NCI-H1105 (cell line): ENCODE measurements around the gene TFPT.

Experiments
- DNase-seq: peaks from one replicate; lab custom pipeline; 2025; lab: John Stamatoyannopoulos, UW

TFPT gene

DNA sequence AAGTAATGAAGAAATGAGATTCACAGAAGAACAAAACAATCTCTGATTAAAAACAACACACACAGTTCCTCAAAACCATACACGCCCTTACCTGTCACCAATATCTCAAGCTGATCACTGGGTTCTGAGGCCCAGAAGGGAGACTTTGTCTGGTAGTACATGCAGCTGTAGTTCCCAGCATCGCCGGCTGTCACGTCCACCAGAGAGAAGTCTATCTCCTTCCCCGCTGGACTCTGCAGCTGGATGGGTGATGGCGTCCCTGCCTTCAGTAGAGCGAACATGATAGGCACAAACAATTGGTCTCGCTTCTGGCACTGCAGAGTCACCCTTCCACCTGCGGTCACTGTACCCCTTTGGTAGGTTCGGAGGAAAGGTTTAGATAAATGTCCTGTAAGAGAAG, 41.6 kb downstream of the TFPT start:
- no peak for DNase-seq

DNA sequence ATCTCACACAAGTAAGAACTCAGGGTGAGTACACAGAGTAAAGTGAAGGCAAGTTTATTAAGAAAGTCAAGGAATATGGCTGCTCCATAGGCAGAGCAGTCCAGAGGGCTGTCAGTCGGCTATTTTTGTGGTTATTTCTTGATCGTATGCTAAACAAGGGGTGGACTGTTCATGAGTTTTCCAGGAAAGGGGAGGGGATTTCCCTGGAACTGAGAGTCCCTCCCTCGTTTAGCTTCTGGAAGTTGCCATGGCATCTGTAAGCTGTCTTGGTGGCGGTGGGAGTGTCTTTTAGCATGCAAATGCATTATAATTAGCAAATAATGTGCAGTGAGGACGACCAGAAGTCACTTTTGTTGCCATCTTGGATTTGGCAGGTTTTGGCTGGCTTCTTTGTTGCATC, 46.0 kb downstream of the TFPT start:
- no peak for DNase-seq

DNA sequence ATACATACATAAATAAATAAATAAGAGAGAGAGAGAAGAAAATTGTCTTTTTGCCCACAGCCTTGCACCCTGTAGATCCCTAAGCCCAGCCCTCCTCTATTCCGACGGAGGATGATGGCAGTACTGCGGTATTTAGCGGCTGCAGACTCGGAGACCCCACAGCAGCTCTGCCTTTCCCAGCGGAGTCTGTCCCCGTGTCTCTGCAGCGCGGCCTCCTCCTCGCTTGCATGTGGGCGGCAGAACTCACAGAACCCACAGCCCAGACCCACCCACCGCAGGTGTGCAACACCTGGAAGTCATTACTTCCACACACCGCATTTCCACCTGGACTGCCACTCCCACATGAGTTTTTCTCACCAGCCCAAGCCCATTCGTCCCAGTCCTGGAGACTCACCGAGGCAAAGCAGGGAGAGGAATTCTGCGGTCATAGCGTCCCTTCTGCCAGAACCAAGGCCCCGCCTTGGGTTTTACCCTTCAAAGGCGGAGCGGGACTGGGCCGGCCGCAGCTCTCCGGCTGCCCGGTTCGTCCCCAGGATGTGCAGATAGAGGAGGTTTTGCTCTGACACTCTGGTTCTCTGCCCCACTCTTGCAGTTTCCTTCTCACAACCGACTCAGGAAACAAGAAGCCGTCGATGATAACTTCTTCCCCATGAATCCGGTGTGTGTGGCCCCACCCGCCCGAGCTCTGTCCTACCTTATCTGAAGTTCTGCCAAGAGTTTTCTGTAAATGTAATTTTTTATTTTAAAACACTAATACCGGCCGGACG, 51.9 kb downstream of the TFPT start, which contains the start of gene VSTM1:
VSTM1 (minus strand) TSS at position 548 of the 767 bp plus-strand sequence; CDS start at position 428, 120 bp downstream.
- DNase-seq: no peak

DNA sequence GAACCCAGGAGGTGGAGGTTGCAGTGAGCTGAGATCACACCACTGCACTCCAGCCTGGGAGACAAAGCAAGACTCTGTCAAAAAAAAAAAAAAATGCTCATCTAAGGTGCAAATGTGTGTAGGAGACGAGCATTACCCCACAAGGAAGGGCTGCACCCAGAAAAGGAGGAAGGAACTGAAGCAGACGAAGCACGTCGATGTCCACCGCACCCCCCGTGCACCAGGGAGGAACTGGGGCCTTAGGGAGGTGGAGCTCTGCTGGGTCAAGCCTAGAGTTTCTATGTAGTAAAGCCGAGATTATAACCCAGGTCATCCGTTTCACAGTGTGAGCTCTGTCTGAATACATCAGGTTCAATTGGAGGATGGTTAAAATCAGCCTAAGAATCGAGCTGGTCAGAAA, 52.8 kb downstream of the TFPT start:
- no peak for DNase-seq
